Endodermal cell (in vitro differentiated cells): ENCODE measurements around the gene LRP1. TPM values are rescaled to one million over a fixed set of nuclear protein-coding genes. Genes with fewer than 3 reads are reported as not detected.
A peak's percentile ranks its signal among the peaks of the same experiment; 100 is the strongest.

Experiments used
- DNase-seq: peaks from one replicate; pipeline ENCODE4 v3.0.0-alpha.2; 2017
- H3K27ac ChIP-seq: 2 replicates; pipeline ENCODE4 v1.5.1; 2013; ENCODE audit warnings: mild to moderate bottlenecking, low read depth, low read length, moderate library complexity
- H3K27me3 ChIP-seq: 2 replicates; pipeline ENCODE4 v1.6.1; 2013; ENCODE audit warnings: mild to moderate bottlenecking, low read length, moderate library complexity; ENCODE audit not compliant: insufficient read depth, control insufficient read depth, poor library complexity, severe bottlenecking
- H3K36me3 ChIP-seq: 2 replicates; pipeline ENCODE4 v1.7.0; 2013; ENCODE audit warnings: mild to moderate bottlenecking, low read length, moderate library complexity; ENCODE audit not compliant: control insufficient read depth, insufficient read depth
- H3K4me1 ChIP-seq: one replicate; pipeline ENCODE4 v1.7.0; 2013; ENCODE audit warnings: low read length; ENCODE audit not compliant: control insufficient read depth, insufficient read depth
- H3K4me3 ChIP-seq: 2 replicates; pipeline ENCODE4 v1.5.1; 2013; ENCODE audit warnings: mild to moderate bottlenecking, low read length, moderate library complexity
- H3K9ac ChIP-seq: 2 replicates; pipeline ENCODE4 v1.6.1; 2013; ENCODE audit warnings: mild to moderate bottlenecking, low read length, moderate library complexity; ENCODE audit not compliant: poor library complexity, severe bottlenecking; ENCODE audit errors: extremely low read depth
- H3K9me3 ChIP-seq: 2 replicates; pipeline ENCODE4 v1.6.1; 2013; ENCODE audit warnings: mild to moderate bottlenecking, low read length, moderate library complexity; ENCODE audit not compliant: control insufficient read depth
- H3K27ac Mint-ChIP-seq: 2 replicates; pipeline ENCODE4 v1.8.0; 2020; ENCODE audit warnings: mixed read lengths
- H3K27me3 Mint-ChIP-seq: 2 replicates; pipeline ENCODE4 v1.8.0; 2021; ENCODE audit warnings: mild to moderate bottlenecking, mixed read lengths; ENCODE audit not compliant: insufficient read depth
- H3K36me3 Mint-ChIP-seq: 2 replicates; pipeline ENCODE4 v1.8.0; 2020; ENCODE audit warnings: low read depth, mixed read lengths
- H3K4me1 Mint-ChIP-seq: 2 replicates; pipeline ENCODE4 v1.8.0; 2020; ENCODE audit warnings: mixed read lengths
- H3K4me3 Mint-ChIP-seq: 2 replicates; pipeline ENCODE4 v1.8.0; 2020; ENCODE audit warnings: mild to moderate bottlenecking, moderate library complexity, mixed read lengths
- H3K9me3 Mint-ChIP-seq: 2 replicates; pipeline ENCODE4 v1.8.0; 2020; ENCODE audit warnings: mild to moderate bottlenecking, mixed read lengths
- WGBS, 2 experiments: methylation state at CpG; one replicate each; pipeline versions ENCODE4 v1.1.5 to v1.1.7; 2013; ENCODE audit warnings: missing lambda C conversion rate in 2 of 2, mixed read lengths in 1 of 2; ENCODE audit not compliant: insufficient coverage in 1 of 2, insufficient read length in 1 of 2; 5-methylcytosine and 5-hydroxymethylcytosine counted together
- total RNA-seq, 2 donors: library from RNA; stranded (reverse); fragmentation: NEBNext Ultra II Directional in 1 of 2; extraction: Animal tissue kit (Norgen Biotek cat#: 25700) in 1 of 2; gene quantifications; 2 replicates in 1 of 2; 3 replicates in 1 of 2; pipeline ENCODE4 v1.2.1, GENCODE V29; 2021
- TF ChIP-seq, protein P1 (sequence below): fragments of 200-600 bp; sonication (generic); conservative IDR thresholded peaks from 2 replicates; pipeline ENCODE4 v1.5.0; 2021; ENCODE audit warnings: antibody characterized with exemption, mild to moderate bottlenecking

The LRP1 gene
- total RNA-seq, 2 donors from 2014 or later, result 74.5 to 87.7 TPM

DNA sequence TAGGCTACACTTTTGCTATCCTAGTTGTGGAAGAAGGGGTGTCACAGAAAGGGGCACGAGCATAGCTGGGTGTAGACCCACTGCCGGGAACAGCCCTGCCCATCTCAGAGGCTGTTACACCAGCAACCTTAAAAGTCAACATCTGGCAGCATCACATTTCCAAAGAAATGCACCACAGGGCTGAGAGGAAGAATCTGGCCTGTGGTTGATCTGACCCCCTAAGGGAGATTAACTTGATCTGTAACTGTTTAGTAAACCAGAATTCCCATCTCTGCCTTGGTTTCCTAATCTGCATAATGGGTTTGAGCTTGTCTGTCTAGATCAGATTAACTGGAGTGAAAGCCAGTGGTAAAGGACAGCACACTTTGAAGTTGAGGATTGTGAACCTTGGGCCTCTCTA is 17.8 kb downstream of the LRP1 start:
- Mint-ChIP-seq H3K27me3 (no peaks in the 10 kb centered on the region), H3K4me3 (no peak overlapping the region), H3K36me3 (peaks cover 54% of the 10 kb centered on the region), H3K4me1 (peaks cover 36% of the 10 kb centered on the region), H3K27ac (no peak overlapping the region), H3K9me3 (no peaks in the 10 kb centered on the region)
- H3K9me3 ChIP-seq, result no peaks in the 10 kb centered on the region
- H3K9ac ChIP-seq, result no peak overlapping the region
- H3K4me1 ChIP-seq, result peaks cover 26% of the 10 kb centered on the region
- H3K4me3 ChIP-seq, result no peak overlapping the region
- TF ChIP-seq, protein P1, sequence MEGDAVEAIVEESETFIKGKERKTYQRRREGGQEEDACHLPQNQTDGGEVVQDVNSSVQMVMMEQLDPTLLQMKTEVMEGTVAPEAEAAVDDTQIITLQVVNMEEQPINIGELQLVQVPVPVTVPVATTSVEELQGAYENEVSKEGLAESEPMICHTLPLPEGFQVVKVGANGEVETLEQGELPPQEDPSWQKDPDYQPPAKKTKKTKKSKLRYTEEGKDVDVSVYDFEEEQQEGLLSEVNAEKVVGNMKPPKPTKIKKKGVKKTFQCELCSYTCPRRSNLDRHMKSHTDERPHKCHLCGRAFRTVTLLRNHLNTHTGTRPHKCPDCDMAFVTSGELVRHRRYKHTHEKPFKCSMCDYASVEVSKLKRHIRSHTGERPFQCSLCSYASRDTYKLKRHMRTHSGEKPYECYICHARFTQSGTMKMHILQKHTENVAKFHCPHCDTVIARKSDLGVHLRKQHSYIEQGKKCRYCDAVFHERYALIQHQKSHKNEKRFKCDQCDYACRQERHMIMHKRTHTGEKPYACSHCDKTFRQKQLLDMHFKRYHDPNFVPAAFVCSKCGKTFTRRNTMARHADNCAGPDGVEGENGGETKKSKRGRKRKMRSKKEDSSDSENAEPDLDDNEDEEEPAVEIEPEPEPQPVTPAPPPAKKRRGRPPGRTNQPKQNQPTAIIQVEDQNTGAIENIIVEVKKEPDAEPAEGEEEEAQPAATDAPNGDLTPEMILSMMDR, result no peak
- 84% methylated on average over 2 of the region's 2 CpGs; no CpG with 5 or more reads in 1 of the 2 experiments for WGBS, 2 experiments
- DNase-seq, result no peak
- no peaks in the 10 kb centered on the region for H3K27me3 ChIP-seq
- H3K36me3 ChIP-seq, result peaks cover 68% of the 10 kb centered on the region
- H3K27ac ChIP-seq, result no peak overlapping the region

DNA sequence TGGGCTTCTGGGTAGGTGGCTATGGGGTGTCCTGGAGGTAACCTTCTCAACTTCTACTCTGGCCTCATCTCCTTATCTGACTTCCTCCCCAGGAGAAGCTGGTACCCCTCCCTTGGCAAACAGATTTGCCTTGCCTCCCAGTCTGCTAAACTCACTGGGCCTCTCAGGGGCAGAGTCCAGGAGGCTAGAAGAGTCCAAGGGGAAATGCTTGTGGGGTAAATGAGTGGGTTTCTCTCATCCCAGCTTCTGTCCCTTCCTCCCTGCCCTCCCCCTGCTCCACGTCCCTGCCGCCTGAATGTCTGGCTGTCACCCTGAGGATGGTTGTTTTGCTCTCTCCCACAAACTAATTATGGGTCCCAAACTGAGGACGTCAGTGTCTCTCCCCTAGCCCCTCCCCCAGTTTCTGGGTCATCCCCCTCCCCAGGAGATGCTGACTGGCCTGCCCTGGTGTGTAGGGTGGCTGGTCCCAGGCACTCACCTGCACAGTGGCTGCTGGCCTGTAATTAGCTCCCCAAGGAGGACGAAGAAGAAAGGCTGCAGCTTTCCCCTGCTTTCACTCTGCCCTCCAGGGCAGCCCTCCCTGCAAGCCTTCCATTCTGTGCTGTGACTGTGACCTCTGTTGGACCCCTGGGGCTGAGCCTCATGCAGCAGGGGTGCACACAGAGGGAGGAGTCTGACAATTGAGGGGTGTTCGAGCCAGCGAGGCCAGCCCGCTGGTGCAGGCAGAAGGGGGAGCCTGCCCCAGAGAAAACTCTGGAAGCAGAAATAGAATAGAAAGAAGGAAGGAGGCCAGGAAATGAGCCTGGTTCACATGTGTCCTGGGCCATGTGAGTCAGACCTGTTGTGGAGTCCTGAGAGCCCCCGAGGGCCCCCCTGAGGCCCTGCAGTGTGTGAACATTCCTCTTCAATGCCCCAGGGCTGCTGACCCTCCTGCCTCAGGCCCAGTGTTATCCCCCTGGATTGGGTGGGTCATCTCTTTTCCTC is 19.0 kb downstream of the LRP1 start, which contains the start of gene LRP1-AS:
Gene LRP1-AS, minus strand, starts transcription at position 659 of the 984 bp plus-strand sequence.
- Mint-ChIP-seq H3K4me3 (peak within 1 kb of the TSS; percentile 33), H3K27ac (peak within 1 kb of the TSS; percentile 85), H3K9me3 (no peaks in the 10 kb centered on the region), H3K27me3 (no peaks in the 10 kb centered on the region), H3K4me1 (peaks cover 36% of the 10 kb centered on the region), H3K36me3 (peaks cover 45% of the 10 kb centered on the region)
- Histone ChIP-seq H3K4me1 (peaks cover 26% of the 10 kb centered on the region), H3K9me3 (no peaks in the 10 kb centered on the region), H3K27me3 (no peaks in the 10 kb centered on the region), H3K4me3 (no peak within 1 kb of the TSS), H3K27ac (peak within 1 kb of the TSS; percentile 57), H3K9ac (no peak within 1 kb of the TSS), H3K36me3 (peaks cover 56% of the 10 kb centered on the region)
- 40 to 85% methylated on average over 2 to 8 of the region's 8 CpGs for WGBS, 2 experiments
- TF ChIP-seq, protein P1, result no peak
- DNase-seq, result peak; percentile 72

DNA sequence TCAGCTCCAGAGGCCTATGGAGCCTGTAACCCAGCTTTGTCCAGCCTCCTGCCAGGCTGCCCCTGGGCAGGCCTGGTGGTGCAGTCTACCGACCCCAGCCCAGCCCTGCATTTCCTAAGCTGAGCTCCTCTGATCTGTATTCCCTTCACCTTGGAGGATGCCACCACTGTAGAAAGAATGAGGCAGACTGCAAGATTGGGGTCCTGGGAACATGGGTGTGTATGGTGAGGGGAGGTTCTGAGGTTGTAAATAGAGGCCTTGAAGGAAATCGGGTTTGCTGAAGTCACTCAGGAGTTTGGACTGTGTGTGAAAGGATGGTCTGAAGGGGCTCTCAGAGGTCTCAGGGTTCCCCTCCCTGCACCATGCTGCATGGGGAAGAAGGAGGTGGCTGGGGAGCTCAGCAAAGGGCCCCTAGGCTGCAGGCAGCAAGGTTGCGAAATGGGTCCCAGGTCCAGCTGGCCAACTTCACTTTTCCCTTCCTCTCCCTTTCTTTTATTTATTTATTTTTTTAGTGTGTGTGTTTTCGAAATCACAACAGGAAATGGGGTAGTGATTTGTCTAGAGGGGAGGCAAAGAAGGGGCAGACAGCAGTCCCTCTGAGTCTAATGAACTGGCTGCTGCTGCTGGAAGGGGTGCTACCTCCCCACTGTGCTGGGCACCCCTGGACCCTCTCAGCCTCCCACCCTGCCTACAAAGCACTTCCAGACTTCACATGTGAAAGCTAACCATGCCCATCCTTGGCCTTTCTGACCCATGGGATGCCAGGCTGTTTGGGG is 20.4 kb downstream of the LRP1 start:
- no peaks in the 10 kb centered on the region for H3K9me3 ChIP-seq
- H3K27me3 Mint-ChIP-seq, result no peaks in the 10 kb centered on the region
- peak overlapping the region; percentile 83 for H3K27ac Mint-ChIP-seq
- peaks cover 42% of the 10 kb centered on the region for H3K36me3 Mint-ChIP-seq
- no peak overlapping the region for H3K9ac ChIP-seq
- peaks cover 26% of the 10 kb centered on the region for H3K4me1 ChIP-seq
- no peak overlapping the region for H3K27ac ChIP-seq
- WGBS, 2 experiments, result 90% methylated on average over 3 of the region's 4 CpGs; no CpG with 5 or more reads in 1 of the 2 experiments
- H3K27me3 ChIP-seq, result no peaks in the 10 kb centered on the region
- TF ChIP-seq, protein P1, result no peak
- no peak for DNase-seq
- no peak overlapping the region for H3K4me3 Mint-ChIP-seq
- no peaks in the 10 kb centered on the region for H3K9me3 Mint-ChIP-seq
- H3K36me3 ChIP-seq, result peaks cover 62% of the 10 kb centered on the region
- H3K4me1 Mint-ChIP-seq, result peaks cover 36% of the 10 kb centered on the region
- H3K4me3 ChIP-seq, result no peak overlapping the region
